ENCODE results near the gene ASPN.
"Not testable (repeated sequence)": the region's sequence is repeated elsewhere in the genome, so short reads cannot be mapped to it uniquely, and the experiment has no call there.

ASPN gene

DNA sequence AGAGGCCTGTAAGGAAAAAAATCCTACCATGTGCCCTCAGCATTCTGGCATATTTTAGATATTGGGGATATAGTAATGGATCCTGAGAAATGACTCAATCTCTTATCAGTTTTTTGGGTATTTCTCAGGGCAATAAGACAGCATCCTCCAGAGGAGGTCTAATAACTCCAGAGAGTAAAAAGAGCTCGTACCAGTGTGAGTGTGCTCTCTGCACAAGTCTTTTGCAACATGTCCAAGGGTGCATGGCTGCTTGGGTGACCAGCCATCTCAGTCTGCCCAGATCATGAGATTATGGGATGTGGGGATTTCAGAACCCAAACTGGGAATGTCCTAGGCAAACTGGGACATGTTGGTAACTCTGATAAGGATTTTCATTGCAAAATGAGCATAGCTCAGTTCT, 15.3 kb downstream of the ASPN start:
- DNase-seq = no peak

GRCh38 chr9:92463984-92464383, 18.3 kb downstream of the ASPN start:
- DNase-seq = no peak

GRCh38 chr9:92463387-92463786, 18.9 kb downstream of the ASPN start:
- no peak for DNase-seq

GRCh38 chr9:92457576-92457975, 24.7 kb downstream of the ASPN start:
- no peak for DNase-seq

DNA sequence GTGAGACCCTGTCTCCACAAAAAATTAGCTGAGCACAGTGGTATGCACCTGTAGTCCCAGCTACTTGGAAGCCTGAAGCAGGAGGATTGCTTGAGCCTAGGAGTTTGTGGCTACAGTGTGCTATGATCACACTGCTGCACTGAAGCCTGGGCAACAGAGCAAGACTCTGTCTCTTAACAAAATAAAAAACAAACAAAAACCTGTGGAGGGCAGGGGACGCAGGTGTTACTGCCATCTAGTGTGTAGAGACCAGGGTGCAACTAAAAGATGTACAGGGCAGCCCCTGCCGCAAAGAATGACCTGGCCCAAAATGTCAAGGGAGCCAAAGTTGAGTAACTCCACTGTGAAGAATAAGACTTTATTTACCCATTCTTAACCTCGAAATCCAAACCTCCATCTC, 27.1 kb downstream of the ASPN start:
- no peak for DNase-seq

DNA sequence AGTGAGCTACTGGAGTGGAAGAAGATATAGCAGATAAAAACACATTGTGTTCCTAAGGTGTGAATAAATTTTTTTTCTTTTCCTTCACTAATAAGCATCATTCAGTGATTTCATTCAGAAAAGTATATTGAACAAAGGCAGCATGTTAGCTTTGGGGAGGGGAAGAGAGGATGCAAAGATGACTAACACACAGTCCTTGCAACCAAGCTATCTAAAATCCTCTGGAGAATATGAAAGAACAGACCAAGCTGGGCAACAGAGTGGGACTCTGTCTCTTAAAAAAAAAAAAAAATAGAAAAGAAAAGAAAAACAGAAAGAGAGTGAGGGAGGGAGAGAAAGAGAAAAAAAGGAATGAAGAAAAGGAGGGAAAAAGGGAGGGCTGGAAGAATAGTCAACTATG, 35.8 kb downstream of the ASPN start:
- DNase-seq = no peak

GRCh38 chr9:92444841-92445240, 37.5 kb downstream of the ASPN start:
- DNase-seq = no peak

- DNase-seq = no peak
Measured at GRCh38 chr9:92440751-92441046, 41.6 kb downstream of the ASPN start.

DNA sequence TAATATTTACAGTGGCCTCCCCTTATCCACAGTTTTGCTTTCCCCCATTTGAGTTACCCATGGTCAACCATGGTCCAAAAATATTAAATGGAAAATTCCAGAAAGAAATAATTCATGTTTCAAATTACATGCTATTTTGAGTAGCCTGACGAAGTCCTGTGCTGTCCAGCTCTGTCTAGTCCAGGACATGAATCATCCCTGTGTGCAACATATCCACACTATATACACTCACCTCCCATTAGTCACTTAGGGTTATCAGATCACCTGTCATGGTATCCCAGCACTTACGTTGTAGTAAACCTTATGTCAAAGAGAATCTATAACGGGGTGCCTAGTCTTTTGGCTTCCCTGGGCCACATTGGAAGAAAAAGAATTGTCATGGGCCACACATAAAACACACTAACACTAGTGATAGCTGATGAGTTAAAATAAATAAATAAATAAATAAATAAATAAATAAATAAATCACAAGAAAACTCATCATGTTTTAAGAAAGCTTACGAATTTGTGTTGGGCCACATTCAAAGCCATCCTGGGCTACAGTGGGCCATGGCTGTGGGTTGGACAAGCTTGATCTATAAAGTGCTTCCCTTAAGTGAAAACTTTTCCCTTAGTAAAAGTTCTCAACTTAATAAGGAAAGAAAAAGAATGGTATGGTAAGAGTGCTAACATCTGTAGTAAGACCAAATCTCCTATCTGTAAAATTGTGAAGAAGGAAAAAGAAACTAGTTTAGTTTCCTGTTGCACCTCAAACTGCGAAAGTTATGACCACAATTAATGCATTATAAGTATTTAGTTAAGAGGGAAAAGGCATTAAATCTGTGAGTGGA, 42.2 kb downstream of the ASPN start:
- DNase-seq = no peak

DNA sequence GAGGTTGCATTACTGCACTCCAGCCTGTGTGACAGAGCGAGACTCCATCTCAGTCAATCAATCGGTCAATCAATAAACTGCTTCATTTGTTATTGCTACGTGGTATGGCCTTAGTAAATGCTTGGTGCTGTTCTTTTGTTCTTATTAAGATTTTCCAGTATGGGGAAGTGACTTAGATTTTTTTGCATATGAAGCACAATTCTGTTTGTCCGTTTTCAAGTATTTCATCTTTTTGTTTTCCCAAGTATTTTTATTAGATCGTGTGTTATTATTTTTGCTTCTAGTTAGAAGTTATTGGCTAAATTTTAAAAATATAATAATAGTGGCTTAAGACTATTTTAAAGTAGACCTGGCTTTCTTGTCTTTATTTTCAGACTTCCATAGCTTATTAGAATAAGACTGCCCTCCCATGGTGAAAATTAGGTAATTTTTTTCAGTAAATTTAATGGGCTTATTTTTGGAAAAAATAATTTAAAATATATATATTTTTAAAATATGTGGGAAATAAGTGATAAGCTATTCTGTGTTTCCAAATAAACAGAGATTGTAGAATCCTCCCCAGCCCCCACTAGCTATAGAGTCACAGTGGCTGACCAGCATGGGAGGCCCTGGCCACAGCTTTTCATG, 43.3 kb downstream of the ASPN start:
- DNase-seq = no peak

GRCh38 chr9:92435263-92435662, 47.0 kb downstream of the ASPN start:
- no peak for DNase-seq

GRCh38 chr9:92432972-92433548, 49.2 kb downstream of the ASPN start:
- DNase-seq = no peak

DNA sequence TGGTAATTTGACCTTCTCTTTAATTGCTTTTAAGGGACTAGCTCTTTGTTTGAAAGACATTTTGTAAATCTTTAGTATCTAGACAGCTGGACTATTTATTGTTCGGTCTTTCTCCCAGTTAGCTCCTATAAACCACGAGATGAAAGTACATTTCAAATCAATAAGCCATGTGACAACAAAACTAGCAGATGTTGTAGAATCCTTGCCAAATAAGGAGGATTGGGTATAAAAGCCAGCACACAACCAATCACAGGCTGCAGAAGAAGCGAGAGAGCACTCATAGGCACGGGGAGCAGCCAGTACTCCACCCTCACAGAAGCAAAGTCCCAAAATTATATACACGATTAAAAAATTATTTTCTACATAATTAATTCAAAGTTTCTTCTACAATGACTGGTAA, 50.0 kb downstream of the ASPN start:
- no peak for DNase-seq

- no peak for DNase-seq
Measured at GRCh38 chr9:92429836-92430235, 52.5 kb downstream of the ASPN start.

DNA sequence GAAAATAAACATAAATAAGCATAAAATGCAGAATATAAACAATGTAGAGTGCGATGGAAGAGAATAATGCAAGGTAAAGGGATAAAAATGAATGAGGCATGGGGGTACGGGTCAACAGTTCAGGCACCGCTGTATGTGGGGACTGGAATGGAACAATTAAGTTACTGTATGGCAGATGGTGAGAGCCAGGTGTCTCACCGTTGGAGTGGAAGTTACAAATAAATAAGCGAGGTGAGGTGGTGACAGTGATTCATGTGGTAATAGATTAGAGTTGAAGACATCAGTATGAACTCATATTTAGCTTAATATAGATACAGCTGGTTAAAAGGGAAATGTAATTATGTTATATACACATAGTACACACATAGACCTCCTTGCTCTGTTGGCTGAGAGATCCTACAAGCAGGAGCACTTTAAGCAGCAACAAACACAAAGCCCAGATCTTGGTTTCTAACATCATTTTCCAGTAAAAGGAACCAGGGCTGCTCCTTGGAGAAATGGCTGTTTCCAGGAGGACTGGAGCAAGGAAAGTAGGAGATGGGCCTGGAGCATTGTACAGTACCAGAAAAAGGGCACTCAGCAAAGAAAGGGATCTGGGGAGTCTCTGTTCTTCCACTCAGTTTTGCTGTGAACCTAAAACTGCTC, 55.7 kb downstream of the ASPN start:
- DNase-seq = no peak

DNA sequence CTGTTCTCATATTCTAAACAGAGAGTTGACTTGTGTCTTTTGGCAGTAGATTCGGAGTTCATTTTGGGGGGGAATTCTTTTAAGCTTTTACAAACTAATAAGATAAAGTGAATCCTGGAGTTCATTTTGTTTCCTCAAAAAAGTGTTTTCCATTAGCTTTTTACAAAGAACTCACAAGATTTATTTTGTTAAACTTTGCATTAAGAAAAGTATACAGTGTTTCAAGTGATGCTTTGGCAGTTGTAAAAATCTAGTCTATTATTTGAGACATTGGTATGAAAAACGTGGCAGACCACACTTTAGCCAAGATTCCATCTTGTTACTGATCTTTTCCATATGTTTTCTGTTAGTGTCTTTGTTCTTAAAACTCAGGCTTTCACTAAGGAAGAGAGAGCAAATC, 56.8 kb downstream of the ASPN start:
- no peak for DNase-seq

GRCh38 chr9:92424340-92424739, 58.0 kb downstream of the ASPN start, which contains the start of gene OMD:
OMD (minus strand) TSS chr9:92424471; CDS start chr9:92417558, 6,913 bp downstream.
- no peak for DNase-seq

GRCh38 chr9:92423612-92424011, 58.7 kb downstream of the ASPN start:
- DNase-seq = no peak

- no peak for DNase-seq
Measured at GRCh38 chr9:92422611-92423338, 59.5 kb downstream of the ASPN start.

DNA sequence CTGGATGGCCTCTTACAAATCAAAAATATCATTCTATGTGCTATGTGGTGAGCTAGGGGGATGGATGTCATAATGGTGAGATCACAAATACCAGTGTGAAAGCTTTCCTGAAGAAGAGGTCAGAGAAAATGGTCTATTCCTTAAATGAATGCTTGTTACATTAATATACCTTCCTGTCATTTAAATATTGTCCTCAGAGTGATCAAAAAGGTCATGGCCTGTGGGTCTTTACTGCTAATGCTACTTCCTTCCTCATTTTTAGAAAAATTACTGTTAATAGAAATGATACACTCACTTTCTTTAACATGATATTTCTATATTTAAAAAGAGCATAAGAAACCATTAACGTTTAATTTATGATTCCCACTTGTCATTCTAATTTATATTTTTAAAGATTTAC, 67.7 kb downstream of the ASPN start:
- no peak for DNase-seq

DNA sequence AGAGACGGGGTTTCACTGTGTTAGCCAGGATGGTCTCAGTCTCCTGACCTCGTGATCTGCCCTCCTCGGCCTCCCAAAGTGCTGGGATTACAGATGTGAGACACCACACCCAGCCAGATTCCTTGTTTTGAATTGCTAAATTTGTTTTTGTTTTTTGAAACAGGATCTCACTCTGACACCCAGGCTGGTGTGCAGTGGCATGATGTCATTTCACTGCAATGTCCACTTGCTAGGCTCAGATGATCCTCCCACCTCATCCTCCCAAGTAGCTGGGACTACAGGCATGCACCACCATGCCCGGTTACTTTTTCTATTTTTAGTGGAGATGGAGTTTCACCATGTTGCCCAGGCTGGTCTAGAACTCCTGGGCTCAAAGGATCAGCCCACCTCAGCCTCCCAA, 71.1 kb downstream of the ASPN start:
- DNase-seq = not testable (repeated sequence)

GRCh38 chr9:92408747-92409478, 73.4 kb downstream of the ASPN start:
- no peak for DNase-seq

- no peak for DNase-seq
Measured at GRCh38 chr9:92407818-92408217, 74.5 kb downstream of the ASPN start.
